ENCODE data around the gene HAGHL. TPM values are rescaled to one million over a fixed set of nuclear protein-coding genes. Genes with fewer than 3 reads are reported as not detected.
"Not testable (repeated sequence)": the region's sequence is repeated elsewhere in the genome, so short reads cannot be mapped to it uniquely, and the experiment has no call there.

Gene HAGHL
- total RNA-seq, 1 experiment from 2014 or later, result 2.5 TPM

GRCh38 chr16:711084-711483 lies 15.8 kb upstream of the HAGHL start:
- H3K4me1 ChIP-seq (ENCODE audit: insufficient read depth, low read length, poor library complexity, severe bottlenecking), result no peaks in the 10 kb centered on the region
- H3K27me3 ChIP-seq (replicated peaks; ENCODE audit: insufficient read depth, low read depth, low read length, poor library complexity), result peaks cover 30% of the 10 kb centered on the region

GRCh38 chr16:711548-712320 lies 15.2 kb upstream of the HAGHL start:
- peak; percentile 72 for DNase-seq (ENCODE audit: low spot score)
- Histone ChIP-seq H3K4me3 (ENCODE audit: low read depth, low read length, poor library complexity, severe bottlenecking) (no peak overlapping the region), H3K27ac (ENCODE audit: low read depth, low read length, poor library complexity, severe bottlenecking) (no peak overlapping the region), H3K36me3 (ENCODE audit: insufficient read depth, low read length, poor library complexity, severe bottlenecking) (no peaks in the 10 kb centered on the region), H3K4me1 (ENCODE audit: insufficient read depth, low read length, poor library complexity, severe bottlenecking) (no peaks in the 10 kb centered on the region), H3K9me3 (ENCODE audit: low read depth, low read length, poor library complexity, severe bottlenecking) (no peaks in the 10 kb centered on the region), H3K27me3 (replicated peaks; ENCODE audit: insufficient read depth, low read depth, low read length, poor library complexity) (peaks cover 30% of the 10 kb centered on the region)
- TF ChIP-seq CTCF (conservative IDR thresholded peaks at IDR 0.05; ENCODE audit: low read depth, low read length) (peak; percentile 89), EZH2 (IDR thresholded peaks at IDR 0.05; ENCODE audit: borderline replicate concordance, low read depth, low read length, poor library complexity, severe bottlenecking) (no peak)
- CTCF ChIA-PET, result interaction anchor here (0.6 to 1.3 kb wide), 7 partner anchors 9 to 320 kb away, joined by 3 to 12 read pairs (median 3); partner anchors contain the start of gene ANTKMT
- intact Hi-C loops (cut with micrococcal nuclease; ENCODE audit: unreplicated experiment), result loop anchor here (5.0 to 10.0 kb wide), 2 partner anchors 76 to 343 kb away; partner anchors contain the start of genes CHTF18 and RPUSD1
- POLR2A ChIA-PET (ENCODE audit: low non-redundant PET), result interaction anchor here (0.6 kb wide), 1 partner anchor 108 kb away, joined by 3 read pairs; no protein-coding TSS in a partner anchor
- no TSS peak for BruUV-seq (replicated peaks)

More at GRCh38 chr16:711084-711483, 15.8 kb upstream of the HAGHL start:
- no peaks in the 10 kb centered on the region for H3K36me3 ChIP-seq (ENCODE audit: insufficient read depth, low read length, poor library complexity, severe bottlenecking)
- intact Hi-C loops (cut with micrococcal nuclease; ENCODE audit: unreplicated experiment), result loop anchor here (5.0 to 10.0 kb wide), 2 partner anchors 76 to 344 kb away; partner anchors contain the start of genes CHTF18 and RPUSD1
- no TSS peak for BruUV-seq (replicated peaks)
- no peak for DNase-seq (ENCODE audit: low spot score)
- H3K9me3 ChIP-seq (ENCODE audit: low read depth, low read length, poor library complexity, severe bottlenecking), result no peaks in the 10 kb centered on the region
- no peak overlapping the region for H3K4me3 ChIP-seq (ENCODE audit: low read depth, low read length, poor library complexity, severe bottlenecking)
- H3K27ac ChIP-seq (ENCODE audit: low read depth, low read length, poor library complexity, severe bottlenecking), result no peak overlapping the region
- ChIA-PET CTCF (interaction anchor here (0.7 to 2.2 kb wide), 2 partner anchors 9 to 141 kb away, joined by 3 to 8 read pairs; no protein-coding TSS in a partner anchor), POLR2A (ENCODE audit: low non-redundant PET) (no interaction called here)
- no peak for TF ChIP-seq CTCF (conservative IDR thresholded peaks at IDR 0.05; ENCODE audit: low read depth, low read length)
- TF ChIP-seq EZH2 (IDR thresholded peaks at IDR 0.05; ENCODE audit: borderline replicate concordance, low read depth, low read length, poor library complexity, severe bottlenecking), result no peak

- H3K4me3 ChIP-seq (ENCODE audit: low read depth, low read length, poor library complexity, severe bottlenecking); POLR2A ChIA-PET (ENCODE audit: low non-redundant PET); H3K36me3 ChIP-seq (ENCODE audit: insufficient read depth, low read length, poor library complexity, severe bottlenecking); BruUV-seq (replicated peaks); H3K27ac ChIP-seq (ENCODE audit: low read depth, low read length, poor library complexity, severe bottlenecking); H3K4me1 ChIP-seq (ENCODE audit: insufficient read depth, low read length, poor library complexity, severe bottlenecking); H3K9me3 ChIP-seq (ENCODE audit: low read depth, low read length, poor library complexity, severe bottlenecking): not testable (repeated sequence)
- peak; percentile 85 for DNase-seq (ENCODE audit: low spot score)
- peak; percentile 55 for TF ChIP-seq CTCF (conservative IDR thresholded peaks at IDR 0.05; ENCODE audit: low read depth, low read length)
- CTCF ChIA-PET, result interaction anchor here (0.6 to 1.3 kb wide), 7 partner anchors 8 to 321 kb away, joined by 3 to 12 read pairs (median 3); partner anchors contain the start of gene ANTKMT
- H3K27me3 ChIP-seq (replicated peaks; ENCODE audit: insufficient read depth, low read depth, low read length, poor library complexity), result peaks cover 35% of the 10 kb centered on the region
- intact Hi-C loops (cut with micrococcal nuclease; ENCODE audit: unreplicated experiment), result loop anchor here (5.0 to 10.0 kb wide), 2 partner anchors 75 to 342 kb away; partner anchors contain the start of genes CHTF18 and RPUSD1
Measured at GRCh38 chr16:712740-713250, 14.1 kb upstream of the HAGHL start.

Measured in A673 (cell line).